Caco-2 (cell line): ENCODE results near the gene PNMA5. TPM values are rescaled to one million over a fixed set of nuclear protein-coding genes. Genes with fewer than 3 reads are reported as not detected.
"Not testable (repeated sequence)": the region's sequence is repeated elsewhere in the genome, so short reads cannot be mapped to it uniquely, and the experiment has no call there.

ENCODE experiments used
- BruUV-seq: library from RNA; stranded (reverse); fragments of 400-500 nt; replicated peaks from 2 replicates; lab custom pipeline; 2021; lab: Mats Ljungman, UMichigan
- CTCF ChIA-PET: fragments of 300-600 bp; sonication (Branson Sonifier 250); formaldehyde crosslinking; loops from one replicate; lab custom pipeline; 2022; ENCODE audit warnings: antibody characterized with exemption; lab: Charles Lee
- POLR2A ChIA-PET: fragments of 300-600 bp; sonication (Branson Sonifier 250); formaldehyde crosslinking; loops from one replicate; lab custom pipeline; 2022; ENCODE audit warnings: antibody characterized with exemption; lab: Charles Lee
- DNase-seq, 2 experiments: peaks; one replicate each; pipeline versions ENCODE4 v3.0.0 to v3.0.0-alpha.2; 2020 to 2022
- H3K27me3 ChIP-seq: replicated peaks from 2 replicates; pipeline ENCODE4 v1.6.0; 2011; ENCODE audit warnings: low read length; ENCODE audit not compliant: control insufficient read depth, insufficient read depth
- H3K36me3 ChIP-seq: 2 replicates; pipeline ENCODE4 v1.5.1; 2011; ENCODE audit warnings: low read length; ENCODE audit not compliant: control insufficient read depth, insufficient read depth
- H3K4me1 ChIP-seq: fragments of 250-450 bp; sonication (Bioruptor Pico); 2 replicates; pipeline ENCODE4 v1.5.1; 2020; ENCODE audit warnings: mild to moderate bottlenecking
- H3K4me3 ChIP-seq: 2 replicates; pipeline ENCODE4 v1.5.1; 2011; ENCODE audit warnings: low read depth, mild to moderate bottlenecking, control low read depth, low read length
- H3K9me3 ChIP-seq: fragments of 250-450 bp; sonication (Bioruptor Pico); 2 replicates; pipeline ENCODE4 v1.5.1; 2020; ENCODE audit warnings: mild to moderate bottlenecking, moderate library complexity
- H3K27ac Mint-ChIP-seq: one replicate; pipeline ENCODE4 v1.8.0; 2022; ENCODE audit warnings: mixed read lengths; ENCODE audit not compliant: unreplicated experiment
- H3K27me3 Mint-ChIP-seq: one replicate; pipeline ENCODE4 v1.8.0; 2022; ENCODE audit warnings: mixed read lengths; ENCODE audit not compliant: insufficient read depth, unreplicated experiment
- H3K36me3 Mint-ChIP-seq: one replicate; pipeline ENCODE4 v1.8.0; 2022; ENCODE audit warnings: mild to moderate bottlenecking, mixed read lengths; ENCODE audit not compliant: insufficient read depth, unreplicated experiment
- H3K4me1 Mint-ChIP-seq: one replicate; pipeline ENCODE4 v1.8.0; 2022; ENCODE audit warnings: low read depth, mixed read lengths; ENCODE audit not compliant: unreplicated experiment
- H3K4me3 Mint-ChIP-seq: one replicate; pipeline ENCODE4 v1.8.0; 2022; ENCODE audit warnings: mild to moderate bottlenecking, moderate library complexity, mixed read lengths; ENCODE audit not compliant: unreplicated experiment
- H3K9me3 Mint-ChIP-seq: one replicate; pipeline ENCODE4 v1.8.0; 2022; ENCODE audit warnings: mixed read lengths; ENCODE audit not compliant: unreplicated experiment
- intact Hi-C: fragments of 100-400 bp; cut with micrococcal nuclease; formaldehyde crosslinking; loops from one replicate; pipeline ENCODE4 v1.10.0; 2022; ENCODE audit not compliant: unreplicated experiment
- total RNA-seq: library from RNA; stranded (reverse); gene quantifications from 2 replicates; pipeline ENCODE4 v1.2.3, GENCODE V29; 2022
- TF ChIP-seq, protein P1 (sequence below), 2 experiments: fragments of 200-600 bp in 1 of 2; IDR thresholded peaks; 1 replicate in 1 of 2; 2 replicates in 1 of 2; pipeline versions ENCODE4 v1.5.1 to v1.8.0; 2011 to 2022; ENCODE audit warnings: antibody characterized with exemption in 1 of 2, control low read depth in 1 of 2, inconsistent platforms in 1 of 2, low read depth in 1 of 2, low read length in 1 of 2, mild to moderate bottlenecking in 1 of 2, moderate library complexity in 1 of 2; ENCODE audit not compliant: insufficient read depth in 1 of 2, severe bottlenecking in 1 of 2, unreplicated experiment in 1 of 2

PNMA5 gene
- total RNA-seq, 1 experiment from 2014 or later = not detected

GRCh38 chrX:152989292-152989658 lies 4.6 kb downstream of the PNMA5 start:
- ChIA-PET CTCF (no interaction called here), POLR2A (no interaction called here)
- intact Hi-C loops = no loop called here
- TF ChIP-seq, protein P1, sequence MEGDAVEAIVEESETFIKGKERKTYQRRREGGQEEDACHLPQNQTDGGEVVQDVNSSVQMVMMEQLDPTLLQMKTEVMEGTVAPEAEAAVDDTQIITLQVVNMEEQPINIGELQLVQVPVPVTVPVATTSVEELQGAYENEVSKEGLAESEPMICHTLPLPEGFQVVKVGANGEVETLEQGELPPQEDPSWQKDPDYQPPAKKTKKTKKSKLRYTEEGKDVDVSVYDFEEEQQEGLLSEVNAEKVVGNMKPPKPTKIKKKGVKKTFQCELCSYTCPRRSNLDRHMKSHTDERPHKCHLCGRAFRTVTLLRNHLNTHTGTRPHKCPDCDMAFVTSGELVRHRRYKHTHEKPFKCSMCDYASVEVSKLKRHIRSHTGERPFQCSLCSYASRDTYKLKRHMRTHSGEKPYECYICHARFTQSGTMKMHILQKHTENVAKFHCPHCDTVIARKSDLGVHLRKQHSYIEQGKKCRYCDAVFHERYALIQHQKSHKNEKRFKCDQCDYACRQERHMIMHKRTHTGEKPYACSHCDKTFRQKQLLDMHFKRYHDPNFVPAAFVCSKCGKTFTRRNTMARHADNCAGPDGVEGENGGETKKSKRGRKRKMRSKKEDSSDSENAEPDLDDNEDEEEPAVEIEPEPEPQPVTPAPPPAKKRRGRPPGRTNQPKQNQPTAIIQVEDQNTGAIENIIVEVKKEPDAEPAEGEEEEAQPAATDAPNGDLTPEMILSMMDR (IDR thresholded peaks at IDR 0.05; ENCODE audit: insufficient read depth in 1 of 2, low read depth in 1 of 2, low read length in 1 of 2, severe bottlenecking in 1 of 2, unreplicated experiment in 1 of 2) = no peak
- BruUV-seq = no TSS peak
- Histone ChIP-seq H3K4me3 (no peak overlapping the region), H3K27me3 (no peaks in the 10 kb centered on the region), H3K4me1 (no peaks in the 10 kb centered on the region), H3K36me3 (no peaks in the 10 kb centered on the region), H3K9me3 (no peaks in the 10 kb centered on the region)
- H3K9me3 Mint-ChIP-seq = no peaks in the 10 kb centered on the region
- no peak for DNase-seq
- no peak overlapping the region for H3K4me3 Mint-ChIP-seq
- H3K27ac Mint-ChIP-seq = no peak overlapping the region
- H3K4me1 Mint-ChIP-seq = no peaks in the 10 kb centered on the region
- no peaks in the 10 kb centered on the region for H3K27me3 Mint-ChIP-seq
- H3K36me3 Mint-ChIP-seq = no peaks in the 10 kb centered on the region

DNA sequence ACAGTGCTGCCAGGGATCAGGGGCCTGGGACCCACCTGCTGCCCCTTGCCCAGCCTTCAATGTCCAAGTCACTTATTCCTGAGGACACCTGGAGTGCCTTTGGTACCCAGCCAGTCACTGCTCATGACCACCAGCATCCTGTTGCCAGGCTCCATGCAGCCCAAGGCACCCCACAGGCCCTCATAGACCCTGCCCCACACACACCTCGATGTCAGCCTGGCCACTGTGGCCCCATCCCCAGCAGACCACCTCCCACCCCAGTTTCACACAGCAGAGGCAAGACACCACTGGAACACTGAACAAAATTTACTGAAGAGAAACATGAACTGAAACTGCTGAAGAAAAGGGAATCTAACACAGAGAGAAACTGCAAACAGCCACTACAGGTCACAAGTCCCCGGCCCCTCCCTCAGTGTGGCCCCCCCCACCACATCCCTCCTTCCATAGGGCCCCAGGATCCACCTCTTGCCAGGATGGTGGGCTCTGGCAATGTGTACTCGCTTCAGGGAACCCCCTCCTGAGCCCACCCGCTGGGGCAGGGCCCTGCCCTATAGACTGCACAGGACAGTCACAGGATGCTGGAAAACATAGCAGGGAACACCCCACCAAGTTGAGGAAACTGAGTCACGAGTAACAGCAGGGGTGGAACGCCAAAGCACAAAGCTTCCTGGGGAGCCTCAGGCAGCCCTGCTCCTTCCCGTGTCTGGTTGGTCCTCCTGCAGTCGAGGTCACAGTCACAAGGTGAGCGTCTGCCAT lies 5.2 kb downstream of the PNMA5 start:
- H3K36me3 Mint-ChIP-seq = no peaks in the 10 kb centered on the region
- H3K27ac Mint-ChIP-seq = no peak overlapping the region
- BruUV-seq = no TSS peak
- H3K4me3 ChIP-seq = no peak overlapping the region
- no peaks in the 10 kb centered on the region for H3K9me3 ChIP-seq
- no peaks in the 10 kb centered on the region for H3K27me3 ChIP-seq
- ChIA-PET POLR2A (no interaction called here), CTCF (no interaction called here)
- H3K4me1 ChIP-seq = no peaks in the 10 kb centered on the region
- no peaks in the 10 kb centered on the region for H3K27me3 Mint-ChIP-seq
- no peak for DNase-seq
- no peak overlapping the region for H3K4me3 Mint-ChIP-seq
- TF ChIP-seq, protein P1 (IDR thresholded peaks at IDR 0.05; ENCODE audit: insufficient read depth in 1 of 2, low read depth in 1 of 2, low read length in 1 of 2, severe bottlenecking in 1 of 2, unreplicated experiment in 1 of 2) = no peak
- no peaks in the 10 kb centered on the region for H3K9me3 Mint-ChIP-seq
- intact Hi-C loops = no loop called here
- H3K4me1 Mint-ChIP-seq = no peaks in the 10 kb centered on the region
- no peaks in the 10 kb centered on the region for H3K36me3 ChIP-seq

GRCh38 chrX:152987801-152988200 lies 6.1 kb downstream of the PNMA5 start:
- H3K4me1 ChIP-seq = no peaks in the 10 kb centered on the region
- no peaks in the 10 kb centered on the region for H3K9me3 Mint-ChIP-seq
- intact Hi-C loops = no loop called here
- H3K4me3 Mint-ChIP-seq = no peak overlapping the region
- ChIA-PET CTCF (no interaction called here), POLR2A (no interaction called here)
- BruUV-seq = no TSS peak
- no peak overlapping the region for H3K4me3 ChIP-seq
- no peaks in the 10 kb centered on the region for H3K27me3 ChIP-seq
- H3K9me3 ChIP-seq = no peaks in the 10 kb centered on the region
- no peak for DNase-seq
- H3K27me3 Mint-ChIP-seq = no peaks in the 10 kb centered on the region
- no peak overlapping the region for H3K27ac Mint-ChIP-seq
- no peaks in the 10 kb centered on the region for H3K36me3 ChIP-seq
- H3K4me1 Mint-ChIP-seq = no peaks in the 10 kb centered on the region
- no peaks in the 10 kb centered on the region for H3K36me3 Mint-ChIP-seq
- TF ChIP-seq, protein P1 (IDR thresholded peaks at IDR 0.05; ENCODE audit: insufficient read depth in 1 of 2, low read depth in 1 of 2, low read length in 1 of 2, severe bottlenecking in 1 of 2, unreplicated experiment in 1 of 2) = no peak

DNA sequence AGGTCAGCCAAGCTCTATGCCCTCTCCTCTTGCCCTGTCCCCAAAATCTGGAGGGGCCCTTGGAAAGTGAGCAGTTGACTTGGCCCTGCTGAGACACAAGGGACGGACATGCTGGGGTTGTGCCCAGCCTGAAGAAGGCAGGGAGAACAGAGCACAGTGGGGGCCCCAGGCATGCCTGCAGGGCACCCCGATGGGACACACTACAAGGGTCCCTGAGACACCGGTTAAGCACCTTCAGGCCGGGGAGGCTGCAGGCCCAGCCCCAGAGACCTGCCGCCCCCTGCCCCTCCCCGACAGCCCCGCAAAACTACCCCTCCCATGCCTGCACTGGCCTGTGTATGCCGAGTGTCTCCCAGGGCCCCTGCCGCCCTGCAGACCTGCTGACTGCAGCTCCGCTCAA lies 6.8 kb downstream of the PNMA5 start:
- H3K4me3 ChIP-seq, H3K9me3 Mint-ChIP-seq, H3K4me1 ChIP-seq, H3K27ac Mint-ChIP-seq, H3K4me3 Mint-ChIP-seq, H3K4me1 Mint-ChIP-seq, CTCF ChIA-PET, H3K9me3 ChIP-seq, intact Hi-C loops, H3K27me3 Mint-ChIP-seq, DNase-seq, H3K36me3 ChIP-seq, H3K36me3 Mint-ChIP-seq, POLR2A ChIA-PET, H3K27me3 ChIP-seq, BruUV-seq: not testable (repeated sequence)

DNA sequence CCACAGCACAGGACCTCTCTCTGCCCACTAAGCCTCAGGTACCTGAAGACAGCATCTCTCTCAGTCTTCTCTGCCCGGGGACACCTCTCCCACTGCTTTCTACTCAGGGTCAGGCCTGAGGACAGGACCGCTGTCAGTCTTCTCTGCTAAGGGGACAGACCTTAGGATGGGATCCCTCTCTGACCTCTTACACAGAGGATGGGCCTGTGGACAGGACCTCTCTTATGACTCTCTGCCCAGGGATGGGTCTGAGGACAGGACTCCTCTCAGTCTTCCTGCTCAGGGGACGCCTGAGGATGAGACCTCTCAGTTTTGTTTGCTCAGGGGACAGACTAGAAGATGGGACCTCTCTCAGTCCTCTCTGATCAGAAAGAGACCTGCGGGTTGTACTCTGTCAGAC lies 8.5 kb downstream of the PNMA5 start:
- BruUV-seq, DNase-seq, H3K9me3 Mint-ChIP-seq, H3K9me3 ChIP-seq, H3K4me1 Mint-ChIP-seq, H3K4me3 Mint-ChIP-seq, H3K4me1 ChIP-seq, H3K27me3 Mint-ChIP-seq, H3K36me3 Mint-ChIP-seq, CTCF ChIA-PET, H3K4me3 ChIP-seq, H3K27ac Mint-ChIP-seq, H3K27me3 ChIP-seq, intact Hi-C loops, POLR2A ChIA-PET, H3K36me3 ChIP-seq: not testable (repeated sequence)
